22Rv1 (cell line): ENCODE data around the gene ANKRD13A.

Experiments
- ZFX ChIP-seq: fragments of 450-650 bp; IDR thresholded peaks from 2 replicates; pipeline ENCODE4 v1.6.1; 2017; ENCODE audit warnings: antibody characterized with exemption, borderline replicate concordance
- TF ChIP-seq, protein P1 (sequence below): fragments of 450-650 bp; IDR thresholded peaks from 2 replicates; pipeline ENCODE4 v1.5.1; 2017; ENCODE audit warnings: mild to moderate bottlenecking

DNA sequence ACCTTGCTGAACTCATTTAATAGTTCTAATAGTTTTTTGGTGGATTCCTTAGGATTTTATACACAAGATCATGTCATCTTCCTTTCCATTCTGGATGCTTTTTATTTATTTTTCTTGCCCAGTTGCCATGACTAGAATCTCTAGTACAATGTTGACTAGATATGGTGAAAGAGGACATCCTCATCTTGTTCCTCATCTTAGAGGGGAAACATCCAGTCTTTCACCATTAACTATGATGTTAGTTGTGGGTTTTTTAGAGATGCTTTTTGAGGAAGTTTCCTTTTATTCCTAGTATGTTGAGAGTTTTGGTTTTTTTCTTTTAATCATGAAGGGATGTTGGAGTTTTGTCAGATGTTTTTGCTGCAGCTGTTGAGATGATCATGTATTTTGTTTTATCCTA is 8.7 kb downstream of the ANKRD13A start:
- TF ChIP-seq, protein P1, sequence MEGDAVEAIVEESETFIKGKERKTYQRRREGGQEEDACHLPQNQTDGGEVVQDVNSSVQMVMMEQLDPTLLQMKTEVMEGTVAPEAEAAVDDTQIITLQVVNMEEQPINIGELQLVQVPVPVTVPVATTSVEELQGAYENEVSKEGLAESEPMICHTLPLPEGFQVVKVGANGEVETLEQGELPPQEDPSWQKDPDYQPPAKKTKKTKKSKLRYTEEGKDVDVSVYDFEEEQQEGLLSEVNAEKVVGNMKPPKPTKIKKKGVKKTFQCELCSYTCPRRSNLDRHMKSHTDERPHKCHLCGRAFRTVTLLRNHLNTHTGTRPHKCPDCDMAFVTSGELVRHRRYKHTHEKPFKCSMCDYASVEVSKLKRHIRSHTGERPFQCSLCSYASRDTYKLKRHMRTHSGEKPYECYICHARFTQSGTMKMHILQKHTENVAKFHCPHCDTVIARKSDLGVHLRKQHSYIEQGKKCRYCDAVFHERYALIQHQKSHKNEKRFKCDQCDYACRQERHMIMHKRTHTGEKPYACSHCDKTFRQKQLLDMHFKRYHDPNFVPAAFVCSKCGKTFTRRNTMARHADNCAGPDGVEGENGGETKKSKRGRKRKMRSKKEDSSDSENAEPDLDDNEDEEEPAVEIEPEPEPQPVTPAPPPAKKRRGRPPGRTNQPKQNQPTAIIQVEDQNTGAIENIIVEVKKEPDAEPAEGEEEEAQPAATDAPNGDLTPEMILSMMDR = no peak
- no peak for TF ChIP-seq ZFX
